ENCODE data around the gene UGT1A6. TPM values are rescaled to one million over a fixed set of nuclear protein-coding genes. Genes with fewer than 3 reads are reported as not detected.

Gene UGT1A6
- polyA plus RNA-seq, 10 donors: 0.26 TPM; not detected in 9

DNA sequence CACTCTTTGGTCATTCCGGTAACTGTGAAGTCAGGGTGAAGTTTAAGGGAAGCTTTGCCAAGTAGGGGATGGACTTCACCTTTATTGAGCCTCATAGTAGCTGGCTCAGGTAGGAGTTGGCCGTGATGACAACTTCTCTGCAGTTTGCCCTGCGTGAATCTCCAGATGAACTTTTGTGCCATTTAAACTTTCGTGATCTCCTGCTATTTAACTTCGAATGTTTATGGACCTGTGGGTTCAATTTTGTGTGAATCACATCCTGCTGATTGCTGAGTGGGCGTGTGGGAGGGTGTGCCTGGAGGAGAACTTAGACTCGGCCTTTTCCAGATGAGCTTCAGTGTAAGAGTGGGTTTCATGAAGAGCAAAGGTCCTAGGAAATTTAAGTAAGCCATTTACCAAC lies 71.6 kb downstream of the UGT1A6 start:
- DNase-seq: no peak

DNA sequence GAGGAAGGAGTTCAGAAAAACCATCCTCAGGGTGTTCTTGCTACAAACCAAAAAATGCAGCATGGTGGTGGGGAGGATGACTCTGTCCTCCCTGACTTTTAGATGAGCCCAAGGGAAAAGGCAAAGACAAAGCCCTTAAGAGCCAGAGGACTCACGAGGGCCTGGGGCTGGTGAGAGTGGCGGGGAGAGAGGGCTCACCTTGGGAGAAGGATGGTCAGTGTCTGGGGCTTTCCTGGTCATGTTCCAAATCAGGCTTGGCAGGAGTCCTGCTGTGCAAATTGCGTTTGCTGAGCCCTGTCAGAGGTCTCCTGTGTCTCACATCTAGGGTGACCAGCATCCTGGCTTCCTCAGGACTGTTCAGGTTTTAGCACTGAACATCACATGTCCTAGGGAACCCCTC lies 72.1 kb downstream of the UGT1A6 start:
- DNase-seq: no peak

DNA sequence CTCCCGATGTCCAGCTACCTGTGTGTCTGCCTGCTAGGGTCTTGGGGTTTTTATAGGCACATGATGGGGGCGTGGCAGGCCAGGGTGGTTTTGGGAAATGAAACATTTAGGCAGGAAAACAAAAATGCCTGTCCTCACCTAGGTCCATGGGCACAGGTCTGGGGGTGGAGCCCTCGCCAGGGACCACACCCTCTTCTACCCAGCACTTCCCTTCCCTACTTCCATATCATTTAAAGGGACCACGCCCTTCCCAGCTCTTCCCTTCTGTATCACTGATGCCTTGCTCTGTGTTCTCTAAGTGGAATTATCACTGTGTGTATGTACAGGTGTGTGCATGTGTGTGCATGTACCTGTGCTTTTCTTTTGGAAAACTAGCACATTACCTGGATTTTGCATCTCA lies 73.7 kb downstream of the UGT1A6 start:
- DNase-seq: no peak

DNA sequence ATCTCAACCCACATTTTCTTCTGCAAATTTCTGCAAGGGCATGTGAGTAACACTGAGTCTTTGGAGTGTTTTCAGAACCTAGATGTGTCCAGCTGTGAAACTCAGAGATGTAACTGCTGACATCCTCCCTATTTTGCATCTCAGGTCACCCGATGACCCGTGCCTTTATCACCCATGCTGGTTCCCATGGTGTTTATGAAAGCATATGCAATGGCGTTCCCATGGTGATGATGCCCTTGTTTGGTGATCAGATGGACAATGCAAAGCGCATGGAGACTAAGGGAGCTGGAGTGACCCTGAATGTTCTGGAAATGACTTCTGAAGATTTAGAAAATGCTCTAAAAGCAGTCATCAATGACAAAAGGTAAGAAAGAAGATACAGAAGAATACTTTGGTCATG lies 75.4 kb downstream of the UGT1A6 start:
- DNase-seq: no peak

DNA sequence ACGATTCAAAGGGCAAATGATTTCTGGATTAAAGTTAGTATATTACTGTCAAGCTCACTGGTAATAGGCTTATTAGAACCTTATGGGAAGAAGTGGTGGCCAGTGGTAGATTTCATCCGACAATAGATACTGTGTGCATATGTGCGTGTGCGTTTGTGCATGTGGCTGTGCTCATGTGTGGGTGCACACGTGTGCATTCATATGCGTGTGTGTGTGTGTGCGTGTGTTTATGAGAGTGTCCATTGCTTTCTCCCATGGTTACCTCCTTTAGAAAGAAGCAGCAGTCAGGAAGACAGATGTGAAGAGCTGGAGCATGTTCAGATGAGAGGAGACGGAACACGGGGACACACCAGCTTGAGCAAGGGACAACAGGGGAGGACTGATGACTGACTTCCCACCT lies 76.6 kb downstream of the UGT1A6 start:
- no peak for DNase-seq

GRCh38 chr2:233772153-233772552 lies 79.5 kb downstream of the UGT1A6 start:
- no peak for DNase-seq

GRCh38 chr2:233772583-233772982 lies 79.9 kb downstream of the UGT1A6 start:
- no peak for DNase-seq

DNA sequence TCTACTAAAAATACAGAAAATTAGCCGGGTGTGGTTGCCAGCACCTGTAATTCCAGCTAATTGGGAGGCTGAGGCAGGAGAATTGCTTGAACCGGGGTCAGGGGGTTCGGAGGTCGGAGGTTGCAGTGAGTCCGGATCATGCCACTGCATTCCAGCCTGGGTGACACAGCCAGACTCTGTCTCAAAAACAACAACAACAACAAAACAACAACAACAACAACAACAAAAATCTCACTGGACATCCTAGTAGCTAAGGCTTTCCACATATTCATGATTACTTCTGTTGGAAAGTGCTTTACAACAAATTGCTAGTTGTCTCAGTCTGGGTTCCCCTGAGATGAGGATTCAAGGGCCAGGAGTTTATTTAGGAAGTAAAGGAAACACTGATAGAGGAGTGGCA lies 81.2 kb downstream of the UGT1A6 start:
- no peak for DNase-seq

- DNase-seq: no peak
Observed at GRCh38 chr2:233775414-233775813, 82.7 kb downstream of the UGT1A6 start.

DNA sequence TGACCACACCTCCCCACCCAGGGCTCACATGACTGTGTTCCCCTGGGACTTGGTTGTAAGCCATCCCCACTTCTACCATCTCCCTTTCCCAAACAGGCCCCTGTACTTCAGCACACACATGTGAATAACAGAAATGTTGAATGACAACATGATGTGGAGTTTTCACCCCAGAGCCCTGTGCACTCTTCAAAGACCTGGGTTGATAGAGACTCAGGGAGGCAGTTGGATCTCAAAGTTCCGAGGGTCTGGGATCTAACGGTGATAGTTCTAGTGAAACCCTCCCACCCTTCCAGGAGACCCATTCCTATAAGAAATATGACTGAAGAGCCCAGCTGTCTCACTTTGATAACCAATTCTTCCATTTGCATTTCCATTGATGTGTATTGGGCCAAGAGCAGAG lies 85.3 kb downstream of the UGT1A6 start, which contains the start of gene MROH2A:
Gene MROH2A, plus strand, starts transcription at position 301 of the 400 bp plus-strand sequence. CDS start 1,029 bp downstream, outside the sequence.
- DNase-seq: no peak

DNA sequence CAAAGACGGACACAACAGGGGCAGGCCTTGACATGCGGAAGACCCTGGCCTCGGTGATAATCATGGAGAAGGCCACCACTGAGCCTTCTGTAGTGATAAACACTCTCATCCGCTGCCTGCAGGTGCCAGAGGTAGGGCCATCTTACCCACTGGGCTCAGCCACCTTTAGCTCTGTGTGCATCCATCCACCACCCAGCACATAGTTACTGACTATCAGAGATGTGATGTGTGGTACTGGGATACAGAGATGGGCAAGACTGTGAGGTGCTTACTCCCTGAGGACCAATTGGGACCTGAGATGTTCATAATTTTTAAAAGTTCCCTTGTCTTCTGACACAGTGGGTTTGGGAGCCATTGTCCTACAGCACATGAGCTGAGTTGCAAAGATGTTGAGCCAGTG lies 87.0 kb downstream of the UGT1A6 start:
- no peak for DNase-seq

DNA sequence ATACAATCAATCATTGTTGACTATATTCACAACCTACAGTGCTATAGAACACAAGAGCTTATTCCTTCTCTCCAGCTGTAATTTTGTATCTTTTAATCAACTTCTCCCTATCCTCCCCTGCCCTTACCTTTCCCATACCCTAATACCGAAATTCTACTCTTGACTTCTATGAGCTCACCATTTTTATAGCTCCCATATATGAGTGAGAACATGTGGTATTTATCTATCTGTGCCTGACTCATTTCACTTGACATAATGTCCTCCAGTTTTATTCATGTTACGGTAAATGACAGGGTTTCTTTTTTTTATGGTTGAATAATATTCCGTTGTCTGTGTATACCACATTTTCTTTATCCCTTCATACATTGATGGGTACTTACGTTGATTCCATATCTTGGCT lies 88.1 kb downstream of the UGT1A6 start:
- no peak for DNase-seq

DNA sequence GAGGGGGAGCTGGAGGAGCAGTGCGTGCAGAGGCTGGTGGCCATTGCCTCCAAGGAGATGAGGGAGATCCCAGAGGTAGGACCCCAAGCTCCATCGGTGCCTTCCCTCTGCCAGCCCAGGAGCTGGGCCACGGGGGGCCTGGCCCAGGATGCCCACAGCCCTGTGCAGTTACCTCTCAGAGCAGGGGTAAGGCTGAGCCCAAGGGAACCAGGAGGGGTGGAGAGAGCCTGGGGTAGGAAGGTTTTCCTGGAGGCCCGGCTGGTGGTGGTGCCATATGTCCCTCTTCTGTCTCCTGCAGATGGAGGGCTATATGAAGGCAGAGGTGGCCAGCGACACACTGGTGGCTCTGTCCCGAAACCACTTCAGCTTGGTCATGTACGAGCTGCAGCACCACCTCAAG lies 96.9 kb downstream of the UGT1A6 start:
- DNase-seq: no peak

DNA sequence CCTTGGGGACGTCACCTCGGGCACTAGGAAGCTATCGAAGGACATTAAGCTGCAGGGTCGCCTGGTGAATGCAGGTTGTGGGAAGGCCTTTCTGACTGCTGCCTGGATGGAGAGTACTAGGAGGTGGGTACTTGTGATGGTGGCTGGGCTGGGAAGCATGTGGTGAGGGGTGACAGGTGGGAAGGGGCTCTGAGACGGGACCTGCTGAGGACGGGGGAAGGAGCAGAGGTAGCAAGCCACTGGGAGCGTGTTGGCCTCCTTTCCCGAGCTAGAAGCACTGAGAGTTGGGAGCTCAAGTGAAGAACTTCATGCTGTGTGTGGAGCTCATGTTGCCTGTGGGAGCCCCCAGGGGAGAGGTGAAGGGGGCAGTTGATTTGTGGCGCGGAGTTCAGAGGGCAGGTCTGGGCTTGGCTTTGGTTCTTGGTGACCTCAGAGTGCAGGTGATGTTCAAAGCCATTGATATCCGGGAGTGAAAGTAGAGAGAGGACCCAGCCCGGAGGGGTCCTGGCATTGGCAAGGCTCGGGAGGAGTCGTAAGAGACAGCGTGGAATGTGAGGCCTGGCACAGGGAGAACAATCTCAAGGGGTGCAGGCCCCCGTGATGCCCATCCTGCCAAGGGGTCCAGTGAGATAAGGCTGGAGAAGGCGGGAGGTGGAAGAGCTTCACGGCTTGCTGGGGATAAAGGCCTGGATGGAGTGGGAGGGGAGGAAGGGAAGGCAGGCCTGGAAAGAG lies 98.6 kb downstream of the UGT1A6 start:
- no peak for DNase-seq

DNA sequence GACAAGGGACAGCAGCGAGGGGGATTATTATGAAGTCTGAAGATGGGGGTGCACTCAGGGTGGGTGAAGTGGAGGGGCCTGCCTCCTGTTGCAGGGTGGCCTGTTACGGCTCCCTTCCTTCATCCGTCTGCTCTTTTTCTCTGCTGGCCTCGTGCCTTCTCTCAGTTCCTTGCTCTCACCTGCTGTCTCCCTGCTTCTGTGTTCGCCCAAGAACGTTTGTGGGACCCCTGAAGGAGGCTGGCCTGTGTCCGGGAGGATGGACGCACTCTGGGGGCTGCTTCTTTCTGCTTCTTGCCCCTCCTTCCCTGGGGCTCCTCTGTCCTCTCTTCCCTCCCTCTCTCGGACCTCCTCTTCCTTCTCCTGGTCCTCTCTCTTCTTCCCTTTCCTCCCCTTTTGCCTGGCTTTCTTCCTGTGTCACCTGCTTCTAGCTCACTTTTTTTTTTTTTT lies 99.2 kb downstream of the UGT1A6 start:
- no peak for DNase-seq

DNA sequence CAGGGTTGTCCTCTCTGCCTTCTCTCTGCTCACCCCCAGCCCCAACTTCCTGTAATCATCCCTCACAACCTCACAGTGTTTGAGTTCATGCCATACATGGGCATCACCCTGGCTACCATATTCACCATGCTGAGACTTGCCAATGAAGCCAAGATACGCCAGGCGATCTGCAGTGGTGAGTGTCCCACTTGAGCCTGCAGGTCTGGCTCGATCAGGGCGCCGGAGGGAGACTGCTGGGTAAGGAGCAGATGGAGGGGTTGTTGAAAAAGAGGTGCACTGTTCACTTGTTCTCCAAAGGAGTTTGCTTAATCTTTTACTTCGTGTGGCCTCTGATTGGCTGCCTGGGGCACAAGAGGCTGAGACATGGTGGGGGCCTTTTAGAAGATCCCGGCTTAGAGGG lies 100.0 kb downstream of the UGT1A6 start:
- no peak for DNase-seq

DNA sequence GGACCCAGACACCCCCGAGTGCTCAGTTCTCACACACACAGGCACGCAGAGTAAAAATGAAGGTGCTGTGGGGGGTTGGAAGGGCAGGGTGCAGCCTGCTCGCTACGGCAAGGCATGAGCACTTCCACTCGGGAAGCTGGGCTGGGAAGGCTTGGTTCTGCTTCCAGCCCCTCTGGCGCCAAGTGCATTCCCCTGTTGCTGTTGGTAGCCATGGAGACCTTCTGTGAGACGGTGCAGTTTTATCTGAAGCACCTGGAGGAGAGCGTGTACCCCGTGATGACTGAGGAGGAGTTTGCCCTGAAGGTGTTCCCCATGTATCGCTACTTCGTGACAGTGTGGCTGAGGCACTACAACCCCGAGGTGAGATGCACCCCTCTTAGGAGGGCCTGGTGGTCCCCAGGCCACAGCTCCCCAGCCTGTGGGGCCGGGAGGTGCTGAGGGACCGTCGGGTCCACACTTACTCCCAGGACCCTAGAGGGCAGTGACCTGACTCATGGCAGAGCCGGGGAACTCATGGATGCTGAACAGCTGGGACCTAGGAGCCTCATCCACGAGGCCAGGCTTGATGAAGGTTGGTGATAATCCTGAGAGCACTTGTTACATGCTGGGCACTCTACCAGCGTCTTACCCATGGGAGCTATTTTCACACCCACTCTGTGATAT lies 100.9 kb downstream of the UGT1A6 start:
- DNase-seq: no peak

DNA sequence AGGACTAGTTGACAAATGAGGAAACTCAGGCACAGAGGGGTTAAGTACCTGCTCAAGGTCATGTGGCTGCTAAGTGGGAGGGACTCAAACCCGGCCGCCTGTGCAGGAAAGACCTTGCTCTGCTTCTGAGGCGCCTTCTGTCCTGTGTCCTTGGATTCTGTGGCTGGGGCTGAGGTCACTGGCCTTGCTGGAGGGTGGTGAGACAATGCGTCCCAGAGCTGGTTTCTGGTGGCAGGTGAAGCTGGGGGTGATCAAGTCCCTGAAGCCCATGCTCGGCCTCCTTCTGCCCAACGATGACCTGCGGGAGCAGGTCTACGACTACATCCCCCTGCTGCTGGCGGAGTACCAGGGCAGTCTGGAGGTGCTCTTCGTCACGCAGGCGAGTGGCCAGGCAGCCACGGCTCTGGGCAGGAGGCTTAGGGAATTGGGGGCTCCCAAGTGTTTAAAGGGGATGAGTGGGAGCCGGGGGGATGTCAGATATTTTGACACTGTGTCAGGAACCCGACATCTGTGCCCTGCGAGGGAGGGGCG lies 101.5 kb downstream of the UGT1A6 start:
- no peak for DNase-seq

- DNase-seq: no peak
Observed at GRCh38 chr2:233795735-233796171, 103.1 kb downstream of the UGT1A6 start.

- DNase-seq: no peak
Observed at GRCh38 chr2:233796254-233796653, 103.6 kb downstream of the UGT1A6 start.

- no peak for DNase-seq
Observed at GRCh38 chr2:233798335-233799086, 105.8 kb downstream of the UGT1A6 start.

DNA sequence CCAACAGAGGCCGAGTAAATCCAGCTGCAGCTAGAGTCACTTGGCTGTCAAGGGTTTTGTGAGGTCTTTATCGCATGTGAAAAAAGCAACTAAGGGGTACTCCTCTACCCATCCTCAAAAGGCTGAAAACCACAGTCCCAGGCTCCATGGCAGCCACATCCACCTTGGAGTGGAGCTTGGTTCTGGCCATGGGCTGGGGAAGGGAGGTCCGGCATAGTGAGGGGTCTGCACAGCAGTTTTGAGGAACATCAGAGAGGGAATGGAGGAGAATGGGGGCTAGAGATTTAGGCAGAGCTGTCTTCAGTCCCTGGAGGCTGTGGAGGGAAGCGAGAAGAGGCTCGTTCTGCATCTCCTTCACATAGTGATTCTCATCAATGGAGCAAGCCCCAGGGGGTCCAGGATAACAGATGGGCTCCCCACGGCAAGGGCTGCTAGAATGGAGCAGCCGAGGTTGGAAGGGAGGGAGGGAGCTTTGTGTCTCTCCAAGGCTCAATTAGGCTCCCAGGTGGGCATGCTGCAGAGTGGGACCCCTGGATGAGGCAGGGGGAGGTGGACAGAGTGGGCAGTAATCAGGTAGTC lies 106.5 kb downstream of the UGT1A6 start:
- DNase-seq: no peak

Data from muscle of back (tissue), 11 donors.